HL-60 (cell line): ENCODE data around the gene HIKESHI.

Source experiments
- DNase-seq, 2 experiments: peaks; one replicate each; pipeline ENCODE4 v3.0.0-alpha.2; 2010 to 2020; ENCODE audit warnings: low read depth in 1 of 2, low spot score in 1 of 2
- H3K27ac ChIP-seq: fragments of 250-450 bp; sonication (Bioruptor Pico); replicated peaks from 2 replicates; pipeline ENCODE4 v1.5.1; 2020; ENCODE audit warnings: mild to moderate bottlenecking, moderate library complexity
- H3K27me3 ChIP-seq: fragments of 250-450 bp; sonication (Bioruptor Pico); 2 replicates; pipeline ENCODE4 v1.5.1; 2021; ENCODE audit warnings: mild to moderate bottlenecking, moderate library complexity; ENCODE audit not compliant: insufficient read depth, poor library complexity, severe bottlenecking
- H3K4me3 ChIP-seq: replicated peaks from 2 replicates; pipeline ENCODE4 v1.5.1; 2011; ENCODE audit warnings: mild to moderate bottlenecking, control low read depth, low read length; ENCODE audit not compliant: insufficient read depth
- GABPA ChIP-seq: IDR thresholded peaks from 2 replicates; pipeline ENCODE4 v1.6.1; 2012; ENCODE audit warnings: low read depth
- POLR2AphosphoS5 ChIP-seq: IDR thresholded peaks from 2 replicates; pipeline ENCODE4 v1.6.1; 2012; ENCODE audit warnings: low read depth
- SPI1 ChIP-seq: IDR thresholded peaks from 2 replicates; pipeline ENCODE4 v1.6.1; 2012; ENCODE audit warnings: low read depth, mild to moderate bottlenecking, borderline replicate concordance
- TF ChIP-seq, protein P1 (sequence below): IDR thresholded peaks from one replicate; pipeline ENCODE4 v1.5.1; 2011; ENCODE audit warnings: low read length, control low read depth, inconsistent platforms; ENCODE audit not compliant: insufficient read depth
- TF ChIP-seq, protein P2 (sequence below): IDR thresholded peaks from 2 replicates; pipeline ENCODE4 v1.6.1; 2012; ENCODE audit warnings: low read depth; ENCODE audit not compliant: insufficient replicate concordance

HIKESHI gene

DNA sequence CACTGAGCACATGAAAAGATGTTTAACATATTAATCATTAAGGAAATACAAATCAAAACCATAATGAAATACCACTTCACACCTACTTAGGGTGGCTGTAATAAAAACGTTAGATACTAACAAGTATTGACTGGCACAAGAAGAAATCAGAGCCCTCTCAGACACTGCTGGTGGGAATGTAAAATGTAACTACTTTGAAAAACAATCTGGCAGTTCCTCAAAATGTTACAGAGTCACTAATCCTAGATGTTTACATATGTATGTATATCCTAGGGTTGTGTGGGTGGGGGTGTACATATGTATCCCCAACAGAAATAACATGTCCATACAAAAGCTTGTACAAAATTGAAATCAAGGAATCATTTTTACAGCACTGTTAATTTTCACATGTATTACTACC lies 42.3 kb upstream of the HIKESHI start:
- TF ChIP-seq GABPA: no peak
- TF ChIP-seq, protein P1, sequence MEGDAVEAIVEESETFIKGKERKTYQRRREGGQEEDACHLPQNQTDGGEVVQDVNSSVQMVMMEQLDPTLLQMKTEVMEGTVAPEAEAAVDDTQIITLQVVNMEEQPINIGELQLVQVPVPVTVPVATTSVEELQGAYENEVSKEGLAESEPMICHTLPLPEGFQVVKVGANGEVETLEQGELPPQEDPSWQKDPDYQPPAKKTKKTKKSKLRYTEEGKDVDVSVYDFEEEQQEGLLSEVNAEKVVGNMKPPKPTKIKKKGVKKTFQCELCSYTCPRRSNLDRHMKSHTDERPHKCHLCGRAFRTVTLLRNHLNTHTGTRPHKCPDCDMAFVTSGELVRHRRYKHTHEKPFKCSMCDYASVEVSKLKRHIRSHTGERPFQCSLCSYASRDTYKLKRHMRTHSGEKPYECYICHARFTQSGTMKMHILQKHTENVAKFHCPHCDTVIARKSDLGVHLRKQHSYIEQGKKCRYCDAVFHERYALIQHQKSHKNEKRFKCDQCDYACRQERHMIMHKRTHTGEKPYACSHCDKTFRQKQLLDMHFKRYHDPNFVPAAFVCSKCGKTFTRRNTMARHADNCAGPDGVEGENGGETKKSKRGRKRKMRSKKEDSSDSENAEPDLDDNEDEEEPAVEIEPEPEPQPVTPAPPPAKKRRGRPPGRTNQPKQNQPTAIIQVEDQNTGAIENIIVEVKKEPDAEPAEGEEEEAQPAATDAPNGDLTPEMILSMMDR: no peak
- TF ChIP-seq, protein P2, sequence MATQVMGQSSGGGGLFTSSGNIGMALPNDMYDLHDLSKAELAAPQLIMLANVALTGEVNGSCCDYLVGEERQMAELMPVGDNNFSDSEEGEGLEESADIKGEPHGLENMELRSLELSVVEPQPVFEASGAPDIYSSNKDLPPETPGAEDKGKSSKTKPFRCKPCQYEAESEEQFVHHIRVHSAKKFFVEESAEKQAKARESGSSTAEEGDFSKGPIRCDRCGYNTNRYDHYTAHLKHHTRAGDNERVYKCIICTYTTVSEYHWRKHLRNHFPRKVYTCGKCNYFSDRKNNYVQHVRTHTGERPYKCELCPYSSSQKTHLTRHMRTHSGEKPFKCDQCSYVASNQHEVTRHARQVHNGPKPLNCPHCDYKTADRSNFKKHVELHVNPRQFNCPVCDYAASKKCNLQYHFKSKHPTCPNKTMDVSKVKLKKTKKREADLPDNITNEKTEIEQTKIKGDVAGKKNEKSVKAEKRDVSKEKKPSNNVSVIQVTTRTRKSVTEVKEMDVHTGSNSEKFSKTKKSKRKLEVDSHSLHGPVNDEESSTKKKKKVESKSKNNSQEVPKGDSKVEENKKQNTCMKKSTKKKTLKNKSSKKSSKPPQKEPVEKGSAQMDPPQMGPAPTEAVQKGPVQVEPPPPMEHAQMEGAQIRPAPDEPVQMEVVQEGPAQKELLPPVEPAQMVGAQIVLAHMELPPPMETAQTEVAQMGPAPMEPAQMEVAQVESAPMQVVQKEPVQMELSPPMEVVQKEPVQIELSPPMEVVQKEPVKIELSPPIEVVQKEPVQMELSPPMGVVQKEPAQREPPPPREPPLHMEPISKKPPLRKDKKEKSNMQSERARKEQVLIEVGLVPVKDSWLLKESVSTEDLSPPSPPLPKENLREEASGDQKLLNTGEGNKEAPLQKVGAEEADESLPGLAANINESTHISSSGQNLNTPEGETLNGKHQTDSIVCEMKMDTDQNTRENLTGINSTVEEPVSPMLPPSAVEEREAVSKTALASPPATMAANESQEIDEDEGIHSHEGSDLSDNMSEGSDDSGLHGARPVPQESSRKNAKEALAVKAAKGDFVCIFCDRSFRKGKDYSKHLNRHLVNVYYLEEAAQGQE: no peak
- H3K27ac ChIP-seq: no peak overlapping the region
- no peak for DNase-seq
- H3K27me3 ChIP-seq: no peaks in the 10 kb centered on the region
- no peak overlapping the region for H3K4me3 ChIP-seq

DNA sequence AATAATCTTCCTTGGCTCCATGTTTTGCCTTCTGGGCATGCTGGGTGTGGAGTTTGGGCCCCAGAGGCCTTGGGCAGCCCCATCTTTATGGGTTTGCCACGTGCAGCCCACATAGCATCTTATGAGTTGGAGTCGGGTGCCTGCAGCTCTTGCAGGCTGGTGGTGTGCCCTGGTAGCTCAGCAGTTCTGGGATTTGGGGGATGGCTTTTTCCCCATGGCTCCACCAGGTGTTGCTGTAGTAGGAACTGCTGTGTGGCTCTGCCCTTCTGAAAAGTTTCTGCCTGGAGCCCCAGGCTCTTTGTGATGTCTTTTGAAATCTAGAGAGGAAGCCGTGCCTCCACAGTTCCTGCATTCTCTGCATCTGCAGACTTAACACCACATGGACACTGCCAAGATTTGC lies 40.7 kb upstream of the HIKESHI start:
- Histone ChIP-seq H3K27me3 (no peaks in the 10 kb centered on the region), H3K4me3 (no peak overlapping the region), H3K27ac (no peak overlapping the region)
- TF ChIP-seq SPI1: no peak
- TF ChIP-seq, protein P1: no peak
- TF ChIP-seq POLR2AphosphoS5: no peak
- TF ChIP-seq, protein P2: no peak
- no peak for TF ChIP-seq GABPA
- no peak for DNase-seq

DNA sequence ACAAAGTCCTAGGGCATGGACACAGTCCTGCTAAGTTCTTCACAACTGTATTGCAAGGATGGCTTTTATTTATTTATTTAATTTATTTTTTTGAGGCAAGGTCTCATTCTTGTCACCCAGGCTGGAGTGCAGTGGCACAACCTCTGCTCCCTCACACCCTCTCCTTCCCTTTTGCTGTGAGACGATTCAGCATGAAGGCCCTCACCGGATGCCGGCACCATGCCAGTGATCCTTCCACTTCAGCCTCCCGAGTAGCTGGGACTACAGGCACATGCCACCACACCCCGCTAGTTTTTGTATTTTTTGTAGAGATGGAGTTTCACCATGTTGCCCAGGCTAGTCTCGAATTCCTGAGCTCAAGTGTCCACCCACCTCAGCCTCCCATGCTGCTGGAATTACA lies 39.7 kb upstream of the HIKESHI start:
- no peak for DNase-seq
- Histone ChIP-seq H3K27ac (no peak overlapping the region), H3K27me3 (no peaks in the 10 kb centered on the region), H3K4me3 (no peak overlapping the region)
- TF ChIP-seq SPI1 (no peak), POLR2AphosphoS5 (no peak), GABPA (no peak)
- TF ChIP-seq, protein P2: no peak
- TF ChIP-seq, protein P1: no peak
